C1 segment of cervical spinal cord (tissue), 14 donors: ENCODE data around the gene FBLN2.

ENCODE experiments used
- DNase-seq, 14 donors: peaks; one replicate each; lab custom pipeline; 2025; lab: John Stamatoyannopoulos, UW

Gene FBLN2

DNA sequence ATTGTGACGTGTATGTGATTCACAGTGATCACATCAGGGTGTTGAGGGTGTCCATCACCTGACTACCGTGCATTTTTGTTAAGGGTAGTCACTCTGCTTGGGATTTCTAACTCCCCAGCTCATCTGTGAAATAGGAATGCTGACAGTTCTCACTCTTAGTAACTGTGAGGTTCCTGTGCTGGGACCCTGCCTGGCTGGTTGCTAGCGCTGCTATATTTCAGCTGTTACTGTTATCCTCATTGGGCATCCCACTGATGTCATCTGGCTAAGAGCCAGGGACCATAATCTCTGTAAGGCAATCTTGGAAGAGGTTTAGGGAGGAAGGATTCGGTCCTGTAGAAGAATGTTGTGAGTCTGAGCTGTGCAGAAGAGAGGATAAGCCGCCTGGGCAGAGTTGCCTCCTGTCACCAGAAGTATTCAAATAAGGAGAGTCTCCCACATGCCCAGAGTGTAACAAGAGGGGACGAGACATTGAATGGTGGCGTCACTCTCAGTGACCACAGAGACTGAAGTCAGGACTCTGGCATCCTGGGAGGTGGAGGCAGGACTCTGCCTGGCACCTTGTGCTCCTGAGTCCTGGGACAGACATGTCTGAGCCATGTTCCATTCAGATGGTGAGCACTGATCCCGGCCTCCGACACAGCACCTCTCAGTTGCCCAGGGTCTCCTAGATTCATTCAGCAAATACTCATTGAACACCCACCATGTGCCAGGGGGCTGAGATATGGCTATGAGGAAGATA lies 52.2 kb downstream of the FBLN2 start:
- no peak for DNase-seq

- no peak for DNase-seq
These were observed 52.8 kb downstream of the FBLN2 start for GRCh38 chr3:13601692-13602080.

- no peak for DNase-seq
These were observed 56.6 kb downstream of the FBLN2 start for GRCh38 chr3:13605555-13605954.

GRCh38 chr3:13607821-13608597 lies 59.1 kb downstream of the FBLN2 start:
- no peak for DNase-seq

GRCh38 chr3:13608969-13609725 lies 60.2 kb downstream of the FBLN2 start:
- no peak for DNase-seq

GRCh38 chr3:13610006-13610570 lies 61.2 kb downstream of the FBLN2 start:
- no peak for DNase-seq

GRCh38 chr3:13611221-13611620 lies 62.3 kb downstream of the FBLN2 start:
- DNase-seq: no peak

- DNase-seq: no peak
These were observed 63.9 kb downstream of the FBLN2 start for GRCh38 chr3:13612829-13613228.

- DNase-seq: no peak
These were observed 64.6 kb downstream of the FBLN2 start for GRCh38 chr3:13613343-13614190.

DNA sequence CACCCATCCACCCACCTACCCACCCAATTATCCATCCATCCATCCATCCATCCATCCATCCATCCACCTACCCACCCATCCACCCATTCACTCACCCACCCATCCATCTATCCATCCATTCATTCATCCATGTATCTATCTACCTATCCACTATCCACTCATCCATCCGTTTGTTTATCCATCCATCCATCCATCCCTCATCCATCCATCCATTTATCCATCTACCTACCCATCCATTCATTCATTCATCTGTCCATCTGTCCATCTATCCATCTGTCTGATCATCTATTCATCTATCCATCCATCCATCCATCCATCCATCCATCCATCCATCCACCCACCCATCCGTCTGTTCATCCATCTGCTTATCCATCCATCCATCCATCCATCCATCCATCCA lies 65.7 kb downstream of the FBLN2 start:
- no peak for DNase-seq

- no peak for DNase-seq
These were observed 66.1 kb downstream of the FBLN2 start for GRCh38 chr3:13615019-13615528.

DNA sequence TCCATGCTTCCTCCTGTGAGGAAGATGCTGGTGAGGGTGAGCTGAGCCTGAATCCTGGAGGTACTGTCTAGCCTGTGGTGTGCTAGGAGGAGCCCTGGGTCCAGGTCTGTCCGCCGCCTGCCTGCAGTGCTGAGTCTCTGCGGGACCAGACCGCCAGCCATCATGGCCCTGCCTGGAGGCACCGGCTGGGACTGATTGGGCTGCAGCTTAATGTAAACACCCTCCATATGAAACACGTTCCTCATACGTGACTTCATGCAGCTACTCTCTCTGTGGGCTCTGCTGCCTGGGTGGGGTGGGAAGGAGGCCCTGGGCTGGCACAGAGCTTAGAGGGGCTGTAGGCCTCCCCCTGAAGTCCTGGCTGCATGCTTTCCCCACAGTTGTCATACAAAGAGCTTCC lies 67.4 kb downstream of the FBLN2 start:
- no peak for DNase-seq

- DNase-seq: no peak
These were observed 68.3 kb downstream of the FBLN2 start for GRCh38 chr3:13617097-13617738.

DNA sequence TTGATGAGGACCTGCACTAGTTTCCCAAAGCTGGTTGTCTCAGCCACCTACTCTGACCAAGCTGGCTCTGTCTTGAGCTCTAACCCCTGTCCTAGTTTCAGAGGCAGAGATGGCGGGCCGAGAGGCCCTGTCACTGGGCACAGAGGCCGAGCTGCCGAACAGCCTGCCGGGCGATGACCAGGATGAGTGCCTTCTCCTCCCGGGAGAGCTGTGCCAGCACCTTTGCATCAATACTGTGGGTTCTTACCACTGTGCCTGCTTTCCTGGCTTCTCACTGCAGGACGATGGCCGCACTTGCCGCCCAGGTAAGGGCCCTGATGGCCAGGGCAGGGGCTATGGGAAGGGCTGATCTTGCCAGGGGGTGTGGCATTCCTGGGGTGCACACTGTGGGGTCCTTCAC lies 69.1 kb downstream of the FBLN2 start:
- DNase-seq: no peak

DNA sequence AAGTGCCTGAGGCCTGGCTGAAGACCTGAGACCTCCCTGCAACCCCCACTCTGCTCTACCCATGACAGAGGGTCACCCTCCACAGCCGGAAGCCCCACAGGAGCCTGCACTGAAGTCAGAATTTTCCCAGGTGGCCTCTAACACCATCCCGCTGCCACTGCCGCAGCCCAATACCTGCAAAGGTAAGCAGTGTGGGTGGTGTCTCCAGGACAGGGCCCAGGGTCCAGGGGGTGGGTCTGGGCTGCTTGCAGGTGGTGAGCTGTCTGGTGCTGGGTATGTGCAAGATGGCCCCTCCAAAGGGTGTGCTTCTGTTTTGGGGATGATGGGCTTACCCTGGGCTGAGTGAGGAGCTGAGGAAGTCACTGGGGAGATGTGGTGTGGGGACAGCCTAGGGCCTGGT lies 69.9 kb downstream of the FBLN2 start:
- DNase-seq: no peak

DNA sequence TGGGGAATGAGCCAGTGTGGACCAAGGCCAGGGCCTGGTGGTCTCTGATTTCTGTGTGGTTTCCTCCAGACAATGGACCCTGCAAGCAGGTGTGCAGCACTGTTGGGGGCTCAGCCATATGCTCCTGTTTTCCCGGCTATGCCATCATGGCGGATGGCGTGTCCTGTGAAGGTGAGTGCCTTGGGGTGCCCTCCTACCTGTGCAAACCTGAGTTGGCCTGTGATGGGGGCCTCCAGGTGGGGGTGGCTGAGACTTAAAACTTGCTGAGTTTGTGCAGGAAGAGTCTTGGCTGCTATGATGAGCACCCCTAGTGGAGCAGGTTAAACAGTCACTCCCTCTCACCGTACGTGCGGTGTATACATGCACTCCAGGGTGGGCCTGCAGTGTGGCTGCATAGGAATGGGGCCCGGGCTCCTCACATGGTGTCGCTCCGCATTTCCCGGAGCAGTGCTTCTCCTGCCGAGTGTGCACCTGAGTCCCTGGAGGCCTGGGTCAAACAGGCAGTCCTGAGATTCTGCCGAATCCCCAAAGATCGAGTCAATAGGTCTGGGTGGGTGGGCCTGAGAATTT lies 70.8 kb downstream of the FBLN2 start:
- no peak for DNase-seq

DNA sequence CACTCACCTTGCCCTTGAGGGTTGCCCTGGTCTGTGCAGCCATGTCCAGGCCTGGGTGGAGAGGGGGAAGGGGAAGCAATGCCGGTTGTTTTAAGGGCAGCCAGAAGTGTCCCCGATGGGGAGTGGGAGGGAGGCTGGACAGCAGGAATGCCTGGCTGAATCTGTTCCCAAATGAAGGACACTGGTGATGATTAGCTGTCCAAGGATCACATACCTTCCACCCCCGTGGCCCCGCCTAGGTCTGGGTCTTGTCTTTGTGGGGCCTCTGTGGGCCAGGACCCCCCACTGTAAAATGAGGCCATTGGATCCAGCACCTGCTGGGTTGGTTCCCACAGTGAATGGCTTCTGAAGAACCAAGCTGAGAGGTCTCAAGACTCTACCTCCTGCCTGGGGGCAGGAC lies 71.4 kb downstream of the FBLN2 start:
- no peak for DNase-seq

DNA sequence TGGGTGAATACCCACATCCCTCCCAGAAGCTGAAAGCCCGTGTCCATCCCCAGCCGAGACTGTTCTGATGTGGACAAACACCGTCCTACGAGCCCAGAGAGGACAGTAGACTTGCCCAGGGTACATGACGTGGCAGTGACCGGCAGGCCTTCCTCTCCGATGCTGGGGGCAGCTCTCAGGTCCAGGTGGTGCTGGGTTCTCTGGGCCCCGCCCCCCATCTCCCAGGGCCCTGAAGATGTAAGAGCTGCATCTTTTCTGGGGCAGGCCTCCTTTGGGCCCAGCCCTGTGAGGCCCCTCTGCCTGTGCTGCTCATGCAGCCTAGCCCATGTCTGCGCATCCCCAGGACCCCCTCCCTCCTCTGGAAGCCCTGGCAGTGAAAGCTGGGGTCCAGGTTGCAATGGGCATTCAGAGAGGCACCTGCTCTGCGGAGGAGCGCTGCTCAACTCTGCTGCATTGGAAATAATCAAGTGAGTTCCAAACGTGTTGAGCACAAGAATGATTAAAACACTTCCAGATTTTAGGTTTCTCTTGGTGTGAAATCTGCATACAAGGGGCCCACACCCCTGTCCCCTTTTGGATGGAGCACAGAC lies 71.9 kb downstream of the FBLN2 start:
- no peak for DNase-seq

- no peak for DNase-seq
These were observed 72.7 kb downstream of the FBLN2 start for GRCh38 chr3:13621381-13622221.
